HG03469 (cell line): ENCODE results near the gene NHLRC4.

ENCODE experiments used
- ATAC-seq: cut with Tn5 transposase; IDR thresholded peaks from one replicate; pipeline ENCODE4 v1.9.1; 2021; ENCODE audit warnings: mild to moderate bottlenecking, moderate library complexity, moderate number of reproducible peaks; ENCODE audit not compliant: unreplicated experiment

NHLRC4 gene

DNA sequence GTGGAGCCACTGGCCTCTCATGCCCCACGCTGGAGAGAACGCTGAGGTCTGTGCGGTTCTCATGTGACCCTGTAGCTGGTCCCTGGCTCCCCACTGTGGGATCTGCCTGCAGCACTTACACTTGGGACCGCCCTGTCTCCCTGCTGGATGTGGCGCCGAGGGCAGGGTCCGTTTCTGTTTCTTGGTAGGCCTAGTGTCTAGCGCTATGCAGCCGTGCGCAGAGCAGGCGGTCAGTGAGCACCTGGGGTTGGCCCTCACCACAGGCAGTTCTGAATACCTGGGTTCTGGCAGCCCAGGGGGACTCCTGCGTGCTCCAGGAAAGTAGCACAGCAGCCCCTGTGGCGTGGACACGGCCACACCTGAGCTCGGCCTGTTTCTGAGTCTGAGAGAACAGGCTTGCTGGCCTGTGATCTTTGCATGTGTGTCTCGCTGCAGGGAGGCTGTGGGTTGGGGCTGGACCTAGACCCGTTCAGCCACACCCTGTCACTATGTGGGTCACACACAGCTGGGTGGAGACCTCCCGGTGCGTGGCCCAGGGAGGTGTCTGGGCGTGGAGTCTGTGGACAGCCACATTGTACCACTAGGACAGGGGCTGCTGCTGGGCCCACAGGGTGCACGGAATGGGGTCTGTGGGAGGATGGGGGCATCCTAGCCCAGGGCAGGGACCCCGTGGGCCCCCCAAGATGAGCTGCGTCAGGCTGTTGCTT lies 36.5 kb upstream of the NHLRC4 start:
- ATAC-seq, result no peak

DNA sequence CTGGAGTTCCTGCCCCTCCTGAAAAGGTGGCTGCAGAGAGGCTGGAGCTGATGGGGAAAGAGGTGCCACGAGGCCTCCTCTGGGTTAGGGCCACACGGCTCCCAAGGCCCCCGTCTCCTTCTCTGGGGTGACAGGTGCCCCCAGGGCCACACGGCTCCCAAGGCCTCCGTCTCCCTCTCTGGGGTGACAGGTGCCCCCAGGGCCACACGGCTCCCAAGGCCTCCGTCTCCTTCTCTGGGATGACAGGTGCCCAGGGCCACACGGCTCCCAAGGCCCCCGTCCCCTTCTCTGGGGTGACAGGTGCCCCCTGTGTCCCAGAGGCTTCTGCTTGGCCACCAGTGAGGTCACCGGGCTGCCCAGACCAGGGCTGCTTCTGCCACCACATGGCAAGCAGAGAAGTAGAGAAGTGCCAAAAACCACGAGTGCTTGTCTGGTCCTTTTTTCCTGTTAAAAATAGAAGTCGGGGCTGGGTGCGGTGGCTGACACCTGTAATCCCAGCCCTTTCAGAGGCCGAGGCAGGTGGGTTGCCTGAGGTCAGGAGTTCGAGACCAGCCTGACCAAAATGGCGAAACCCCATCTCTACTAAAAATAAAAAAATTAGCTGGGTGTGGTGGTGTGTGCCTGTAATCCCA lies 35.2 kb upstream of the NHLRC4 start:
- no peak for ATAC-seq

DNA sequence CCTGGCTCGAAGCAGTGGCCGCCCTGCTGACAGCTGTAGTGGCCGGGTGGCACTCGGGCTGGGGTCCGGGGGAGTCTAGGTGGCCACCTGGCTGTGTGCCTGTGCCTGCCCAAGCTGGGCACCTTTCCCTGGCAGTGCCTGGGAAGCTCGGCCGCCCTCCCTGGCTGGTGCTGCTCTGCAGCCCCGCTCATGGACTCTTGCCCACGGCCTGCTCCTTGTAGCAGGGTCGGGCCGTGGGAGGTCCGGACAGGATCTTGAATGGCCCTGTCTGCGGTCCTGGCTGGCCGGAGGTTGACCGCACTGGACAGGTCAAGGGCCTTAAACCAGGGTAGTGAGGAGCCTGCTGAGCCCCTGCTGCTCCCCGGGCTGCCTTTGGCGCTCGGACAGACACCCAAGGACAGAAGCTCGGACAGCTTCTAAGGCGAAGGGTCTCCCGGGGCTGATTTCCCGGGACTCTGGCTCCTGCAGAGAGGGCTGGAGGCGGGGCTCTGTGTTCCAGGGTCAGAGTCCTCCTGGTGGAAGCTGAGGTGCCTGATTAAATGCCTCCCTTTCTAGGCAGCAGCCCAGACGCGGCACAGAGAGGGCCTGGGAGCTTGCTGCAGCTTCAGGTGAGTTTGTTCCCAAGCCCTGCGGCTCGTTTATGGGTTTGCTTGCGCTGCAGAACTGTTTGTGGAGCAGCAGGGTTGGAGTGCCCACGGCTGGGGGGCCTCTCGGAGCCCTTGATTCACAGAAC lies 33.2 kb upstream of the NHLRC4 start:
- ATAC-seq, result no peak

- no peak for ATAC-seq
Measured at GRCh38 chr16:534135-534534, 32.7 kb upstream of the NHLRC4 start.

GRCh38 chr16:534856-535445 lies 31.9 kb upstream of the NHLRC4 start:
- no peak for ATAC-seq

DNA sequence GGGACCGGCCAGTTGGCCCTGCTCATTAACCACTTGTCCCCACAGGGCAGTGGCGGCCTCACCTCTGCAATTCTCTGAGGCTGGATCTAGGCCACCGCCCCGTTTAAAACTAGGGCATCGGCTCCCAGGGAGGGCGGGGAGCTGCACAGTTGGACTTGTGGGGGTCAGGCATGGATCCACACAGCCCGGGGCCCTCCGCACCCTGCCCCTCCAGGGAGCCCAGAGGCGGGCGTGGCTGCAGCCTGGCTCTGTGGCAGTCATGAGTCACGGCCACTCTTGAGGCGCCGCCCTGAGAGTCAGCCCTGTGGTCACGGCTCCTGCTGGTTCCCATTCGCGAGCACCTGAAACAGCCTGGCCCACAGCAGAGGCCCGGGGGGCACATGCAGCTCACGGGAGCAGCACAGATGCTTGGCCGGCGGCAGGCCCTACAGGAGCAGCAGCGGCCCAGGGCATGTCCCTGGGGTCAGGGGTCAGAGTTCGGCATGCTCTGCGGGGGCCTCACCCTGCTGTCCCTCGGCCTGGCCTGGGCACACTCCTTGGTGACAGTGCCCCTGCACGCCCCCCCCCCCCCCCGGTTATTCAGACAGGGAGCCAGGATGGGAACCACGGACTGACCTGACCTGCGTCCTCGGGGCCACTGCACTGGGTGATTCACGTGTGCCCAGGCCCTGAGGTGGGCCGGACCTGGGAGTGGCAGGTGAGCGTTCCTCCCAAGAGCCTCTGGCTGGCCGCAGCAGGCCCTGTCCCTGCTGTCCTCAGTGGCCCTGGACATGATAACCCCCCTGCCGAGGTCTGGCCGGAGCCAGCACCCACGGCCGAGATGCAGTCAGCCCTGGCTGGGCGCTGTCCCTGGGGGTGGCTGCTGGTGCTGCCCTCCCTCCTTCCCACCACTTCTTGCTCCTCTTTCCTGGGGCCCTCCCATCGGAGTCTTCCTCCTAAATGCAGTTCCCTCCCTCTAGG lies 31.1 kb upstream of the NHLRC4 start:
- ATAC-seq, result no peak

DNA sequence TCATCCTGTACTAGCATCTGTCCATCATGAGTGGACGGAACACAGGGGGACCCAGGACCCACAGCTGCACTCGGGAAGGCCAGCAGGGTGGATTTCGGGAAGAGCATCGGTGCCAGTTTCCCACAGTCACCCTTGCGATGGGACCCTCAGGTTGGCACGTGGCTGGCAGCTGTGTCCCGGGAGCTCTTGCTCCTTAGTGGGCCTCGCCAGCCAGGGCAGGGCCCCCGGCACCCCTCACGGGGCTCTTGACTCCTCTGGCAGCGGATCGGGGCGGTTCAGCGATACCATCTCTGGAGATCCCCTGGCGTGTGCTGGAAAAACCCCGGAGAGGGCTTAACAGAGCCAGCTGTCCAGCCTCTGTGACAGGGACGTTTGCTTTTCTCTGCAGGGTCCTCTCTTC lies 30.1 kb upstream of the NHLRC4 start:
- ATAC-seq, result no peak

DNA sequence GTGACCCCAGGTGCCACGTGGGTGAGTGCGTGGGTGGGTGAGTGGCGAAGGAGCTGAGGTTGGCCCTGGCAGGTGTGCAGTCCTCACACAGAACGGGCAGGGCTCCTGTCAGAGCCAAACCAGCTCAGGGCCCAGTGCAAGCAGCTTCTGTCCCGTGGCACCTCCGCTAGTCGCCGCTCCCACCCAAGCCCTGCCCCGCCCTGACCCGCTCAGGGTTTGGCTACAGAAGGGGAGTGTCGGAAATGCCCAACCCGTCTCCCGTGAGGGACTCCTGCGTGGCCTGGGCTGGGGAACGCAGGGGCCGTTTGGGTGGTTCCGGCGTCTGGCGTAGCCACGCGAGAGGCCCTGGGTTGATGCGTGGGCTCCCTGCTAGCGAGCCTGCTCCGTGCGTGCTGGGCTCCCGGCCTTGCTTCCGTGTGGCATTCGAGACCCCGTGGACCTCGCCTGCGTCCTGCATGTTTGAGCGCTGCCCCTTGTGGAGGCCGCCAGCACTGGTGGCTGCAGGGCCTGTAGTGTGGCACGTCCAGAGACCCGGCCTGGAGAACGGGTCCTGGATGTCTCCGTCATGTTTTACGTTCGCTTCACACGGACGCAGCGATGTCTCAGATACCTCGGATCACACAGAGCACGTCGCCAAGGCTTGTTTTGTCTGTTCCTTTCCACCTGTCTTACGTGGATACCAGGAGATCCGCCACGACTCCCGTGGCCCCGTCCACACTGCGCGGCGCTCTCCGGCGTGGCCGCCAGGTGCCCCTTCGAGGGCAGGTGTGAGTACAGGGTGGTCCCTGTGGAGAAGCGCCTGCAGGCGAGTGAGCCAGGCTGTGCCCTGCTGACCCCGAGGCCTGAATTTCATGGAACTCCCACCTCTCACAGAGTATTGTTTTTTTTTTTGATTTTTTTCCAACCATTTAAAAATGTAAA lies 29.1 kb upstream of the NHLRC4 start:
- ATAC-seq, result no peak

DNA sequence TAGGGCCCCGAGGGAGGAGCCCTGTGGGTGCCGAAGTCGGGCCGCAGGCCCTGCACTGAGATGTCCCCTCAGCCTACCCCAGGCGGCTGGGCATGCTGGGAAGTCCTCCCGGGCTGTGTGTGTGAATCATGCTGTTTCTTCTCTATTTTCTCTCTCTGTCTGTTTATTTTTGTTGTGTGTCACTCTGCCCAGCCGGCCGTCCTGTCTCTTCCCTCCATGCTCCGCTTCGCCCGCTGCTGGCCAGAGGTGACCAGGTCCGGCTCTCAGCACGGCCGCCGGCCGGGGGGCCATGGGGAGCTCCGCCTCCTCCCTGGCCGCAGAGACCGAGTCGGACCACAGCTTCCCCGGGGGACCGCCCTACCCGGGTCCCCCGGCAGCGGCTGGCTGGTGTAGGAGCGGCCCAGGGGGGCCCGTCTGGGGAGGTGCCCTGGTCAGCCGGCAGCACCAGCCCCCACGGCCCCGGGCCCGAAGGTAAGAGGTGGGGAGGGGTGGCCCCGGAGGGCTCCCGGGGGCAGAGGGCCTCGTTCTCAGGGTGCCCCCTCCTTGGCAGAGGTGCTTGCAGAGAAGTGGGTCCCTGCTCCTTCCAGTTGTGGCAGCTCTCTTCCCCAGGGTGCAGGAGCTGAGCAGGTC lies 26.8 kb upstream of the NHLRC4 start:
- ATAC-seq, result no peak

DNA sequence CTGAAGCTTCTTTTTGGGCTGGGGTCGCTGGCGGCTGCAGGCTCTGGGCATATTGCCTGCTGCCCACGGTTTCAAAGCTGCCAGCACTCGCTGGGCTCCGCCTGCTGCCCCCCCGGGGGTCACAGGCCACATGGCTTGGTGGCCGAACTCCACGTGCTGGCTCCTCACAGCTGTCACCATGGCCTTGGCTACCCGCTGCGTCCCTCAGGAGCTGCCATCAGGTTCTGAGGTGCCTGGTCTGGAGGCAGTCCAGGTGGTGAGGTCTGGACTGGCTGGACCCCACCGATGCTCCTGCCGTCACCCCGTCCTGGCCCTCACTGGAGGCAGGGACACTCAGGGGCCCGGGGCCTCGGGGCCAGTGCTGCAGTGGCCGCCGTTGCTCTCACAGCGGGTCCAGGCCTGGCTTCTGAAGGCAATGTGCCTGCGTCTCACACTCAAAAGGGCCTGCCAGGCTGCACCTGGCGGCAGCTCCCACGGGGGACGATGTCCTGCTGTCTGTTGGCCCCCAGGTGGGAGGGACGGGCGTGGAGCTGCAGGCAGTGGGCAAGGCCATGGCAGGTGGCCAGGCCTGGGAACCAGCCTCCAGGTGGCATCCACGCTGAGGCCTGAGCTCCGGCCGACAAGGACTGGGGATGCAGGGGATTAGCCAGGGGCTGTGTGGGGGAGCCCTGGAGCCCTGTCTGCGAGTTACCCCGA lies 26.0 kb upstream of the NHLRC4 start:
- no peak for ATAC-seq

GRCh38 chr16:543301-544164 lies 23.3 kb upstream of the NHLRC4 start:
- no peak for ATAC-seq

GRCh38 chr16:544517-544916 lies 22.3 kb upstream of the NHLRC4 start:
- no peak for ATAC-seq

DNA sequence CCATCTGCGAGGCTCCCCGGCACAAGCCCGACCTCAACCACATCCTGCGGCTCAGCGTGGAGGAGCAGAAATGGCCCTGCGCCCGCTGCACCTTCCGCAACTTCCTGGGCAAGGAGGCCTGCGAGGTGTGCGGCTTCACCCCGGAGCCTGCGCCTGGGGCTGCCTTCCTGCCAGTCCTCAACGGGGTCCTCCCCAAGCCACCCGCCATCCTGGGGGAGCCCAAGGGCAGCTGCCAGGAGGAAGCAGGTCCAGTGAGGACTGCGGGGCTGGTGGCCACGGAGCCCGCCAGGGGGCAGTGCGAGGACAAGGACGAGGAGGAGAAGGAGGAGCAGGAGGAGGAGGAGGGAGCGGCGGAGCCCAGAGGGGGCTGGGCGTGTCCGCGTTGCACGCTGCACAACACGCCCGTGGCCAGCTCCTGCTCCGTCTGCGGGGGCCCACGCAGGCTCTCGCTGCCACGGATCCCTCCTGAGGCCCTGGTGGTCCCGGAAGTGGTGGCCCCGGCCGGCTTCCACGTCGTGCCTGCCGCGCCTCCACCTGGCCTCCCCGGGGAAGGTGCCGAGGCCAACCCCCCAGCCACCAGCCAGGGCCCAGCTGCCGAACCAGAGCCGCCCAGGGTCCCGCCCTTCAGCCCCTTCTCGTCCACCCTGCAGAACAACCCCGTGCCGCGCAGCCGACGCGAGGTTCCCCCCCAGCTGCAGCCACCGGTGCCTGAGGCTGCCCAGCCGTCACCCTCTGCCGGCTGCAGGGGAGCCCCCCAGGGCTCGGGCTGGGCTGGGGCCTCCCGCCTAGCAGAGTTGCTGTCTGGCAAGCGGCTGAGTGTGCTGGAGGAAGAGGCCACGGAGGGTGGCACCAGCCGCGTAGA lies 19.7 kb upstream of the NHLRC4 start:
- no peak for ATAC-seq

GRCh38 chr16:548586-548985 lies 18.2 kb upstream of the NHLRC4 start:
- no peak for ATAC-seq

- ATAC-seq, result no peak
Measured at GRCh38 chr16:549544-550263, 17.1 kb upstream of the NHLRC4 start.

DNA sequence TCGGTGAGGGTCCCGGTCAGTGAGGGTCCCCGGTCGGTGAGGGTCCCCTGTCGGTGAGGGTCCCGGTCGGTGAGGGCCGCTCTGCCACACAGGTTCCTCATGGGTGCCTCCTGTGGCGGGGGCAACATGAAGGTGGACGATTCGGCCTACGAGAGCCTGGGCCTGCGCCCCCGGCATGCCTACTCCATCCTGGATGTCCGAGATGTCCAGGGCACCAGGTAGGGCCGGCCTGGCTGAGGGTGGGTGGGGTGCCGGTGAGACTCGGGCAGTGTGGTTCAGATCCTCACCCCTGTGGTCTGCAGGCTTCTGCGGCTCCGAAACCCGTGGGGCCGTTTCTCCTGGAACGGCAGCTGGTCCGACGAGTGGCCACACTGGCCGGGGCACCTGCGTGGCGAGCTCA lies 15.6 kb upstream of the NHLRC4 start:
- ATAC-seq, result no peak
